Measurements from ENCODE around the gene USP49. TPM values are rescaled to one million over a fixed set of nuclear protein-coding genes. Genes with fewer than 3 reads are reported as not detected.

The USP49 gene
- total and polyA plus RNA-seq, 2 of the 13 experiments (the other 11 are each of a cell fraction or from before 2014, with no cell fraction given), result 2.9 to 4.3 TPM

DNA sequence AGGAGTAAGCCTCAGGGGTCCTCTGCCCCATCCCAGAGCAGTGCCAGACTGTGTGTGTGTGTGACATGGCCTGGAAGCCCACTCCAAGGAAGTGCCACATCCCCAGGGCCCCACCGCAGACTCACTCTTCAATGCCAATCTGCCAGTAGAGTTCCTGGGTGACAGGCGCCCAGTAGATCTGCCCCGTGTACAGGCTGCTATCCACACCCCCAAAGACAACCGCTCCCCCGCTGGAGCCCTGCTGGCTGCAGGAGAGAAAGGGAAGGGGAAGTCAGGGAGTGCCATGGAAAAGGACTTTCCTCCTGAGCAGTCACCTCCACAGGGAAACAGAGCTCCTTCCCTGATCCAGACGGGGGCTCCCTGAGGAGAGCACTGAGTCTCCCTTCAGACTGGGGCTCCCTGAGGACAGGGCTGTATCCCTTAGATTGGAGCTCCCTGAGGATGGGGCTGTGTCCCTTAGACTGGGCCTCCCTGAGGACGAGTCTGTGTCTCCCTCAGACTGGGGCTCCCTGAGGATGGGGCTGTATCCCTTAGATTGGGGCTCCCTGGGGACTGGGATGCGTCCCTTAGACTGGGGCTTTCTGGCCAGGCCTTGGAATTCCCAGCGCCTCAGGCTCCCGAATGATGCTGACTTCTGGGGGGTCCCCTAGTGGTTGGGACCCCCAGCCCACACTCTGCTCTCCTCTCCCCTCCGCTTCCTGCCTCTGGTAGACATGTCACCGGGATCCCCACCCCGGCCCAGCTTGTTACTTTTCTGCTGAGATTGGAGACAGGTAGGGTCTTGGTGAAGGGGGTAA, 154.6 kb downstream of the USP49 start (continued):
- TF ChIP-seq, protein P1, sequence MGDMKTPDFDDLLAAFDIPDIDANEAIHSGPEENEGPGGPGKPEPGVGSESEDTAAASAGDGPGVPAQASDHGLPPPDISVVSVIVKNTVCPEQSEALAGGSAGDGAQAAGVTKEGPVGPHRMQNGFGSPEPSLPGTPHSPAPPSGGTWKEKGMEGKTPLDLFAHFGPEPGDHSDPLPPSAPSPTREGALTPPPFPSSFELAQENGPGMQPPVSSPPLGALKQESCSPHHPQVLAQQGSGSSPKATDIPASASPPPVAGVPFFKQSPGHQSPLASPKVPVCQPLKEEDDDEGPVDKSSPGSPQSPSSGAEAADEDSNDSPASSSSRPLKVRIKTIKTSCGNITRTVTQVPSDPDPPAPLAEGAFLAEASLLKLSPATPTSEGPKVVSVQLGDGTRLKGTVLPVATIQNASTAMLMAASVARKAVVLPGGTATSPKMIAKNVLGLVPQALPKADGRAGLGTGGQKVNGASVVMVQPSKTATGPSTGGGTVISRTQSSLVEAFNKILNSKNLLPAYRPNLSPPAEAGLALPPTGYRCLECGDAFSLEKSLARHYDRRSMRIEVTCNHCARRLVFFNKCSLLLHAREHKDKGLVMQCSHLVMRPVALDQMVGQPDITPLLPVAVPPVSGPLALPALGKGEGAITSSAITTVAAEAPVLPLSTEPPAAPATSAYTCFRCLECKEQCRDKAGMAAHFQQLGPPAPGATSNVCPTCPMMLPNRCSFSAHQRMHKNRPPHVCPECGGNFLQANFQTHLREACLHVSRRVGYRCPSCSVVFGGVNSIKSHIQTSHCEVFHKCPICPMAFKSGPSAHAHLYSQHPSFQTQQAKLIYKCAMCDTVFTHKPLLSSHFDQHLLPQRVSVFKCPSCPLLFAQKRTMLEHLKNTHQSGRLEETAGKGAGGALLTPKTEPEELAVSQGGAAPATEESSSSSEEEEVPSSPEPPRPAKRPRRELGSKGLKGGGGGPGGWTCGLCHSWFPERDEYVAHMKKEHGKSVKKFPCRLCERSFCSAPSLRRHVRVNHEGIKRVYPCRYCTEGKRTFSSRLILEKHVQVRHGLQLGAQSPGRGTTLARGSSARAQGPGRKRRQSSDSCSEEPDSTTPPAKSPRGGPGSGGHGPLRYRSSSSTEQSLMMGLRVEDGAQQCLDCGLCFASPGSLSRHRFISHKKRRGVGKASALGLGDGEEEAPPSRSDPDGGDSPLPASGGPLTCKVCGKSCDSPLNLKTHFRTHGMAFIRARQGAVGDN (CRISPR knock-in tag; IDR thresholded peaks at IDR 0.05), result peak; percentile 29; the same call in 1 of the 2 replicates
- TF ChIP-seq KDM3A (CRISPR knock-in tag; IDR thresholded peaks at IDR 0.05; ENCODE audit: low read depth) (0 out of 2 replicates have a peak, but pooled peaks have one; percentile 3), SRSF4 (IDR thresholded peaks at IDR 0.05; ENCODE audit: low read depth, low read length, poor library complexity, severe bottlenecking) (no peak), SP4 (CRISPR knock-in tag; IDR thresholded peaks at IDR 0.05) (no peak), KAT2B (IDR thresholded peaks at IDR 0.05; ENCODE audit: borderline replicate concordance, low read depth, low read length) (no peak), ZNF484 (CRISPR knock-in tag; IDR thresholded peaks at IDR 0.05; ENCODE audit: borderline replicate concordance, low read depth) (no peak), ZNF557 (CRISPR knock-in tag; IDR thresholded peaks at IDR 0.05) (no peak), ZMYM4 (CRISPR knock-in tag; IDR thresholded peaks at IDR 0.05) (no peak), MYC (CRISPR knock-in tag; IDR thresholded peaks at IDR 0.05; ENCODE audit: borderline replicate concordance) (0 out of 2 replicates have a peak, but pooled peaks have one; percentile 16), FOSL1 (CRISPR knock-in tag; IDR thresholded peaks at IDR 0.05; ENCODE audit: borderline replicate concordance) (no peak), ZBTB14 (CRISPR knock-in tag; IDR thresholded peaks at IDR 0.05) (no peak), RNF219 (CRISPR knock-in tag; IDR thresholded peaks at IDR 0.05) (no peak), SMC3 (IDR thresholded peaks at IDR 0.05; ENCODE audit: low read length) (no peak)
- TF ChIP-seq, protein P2, sequence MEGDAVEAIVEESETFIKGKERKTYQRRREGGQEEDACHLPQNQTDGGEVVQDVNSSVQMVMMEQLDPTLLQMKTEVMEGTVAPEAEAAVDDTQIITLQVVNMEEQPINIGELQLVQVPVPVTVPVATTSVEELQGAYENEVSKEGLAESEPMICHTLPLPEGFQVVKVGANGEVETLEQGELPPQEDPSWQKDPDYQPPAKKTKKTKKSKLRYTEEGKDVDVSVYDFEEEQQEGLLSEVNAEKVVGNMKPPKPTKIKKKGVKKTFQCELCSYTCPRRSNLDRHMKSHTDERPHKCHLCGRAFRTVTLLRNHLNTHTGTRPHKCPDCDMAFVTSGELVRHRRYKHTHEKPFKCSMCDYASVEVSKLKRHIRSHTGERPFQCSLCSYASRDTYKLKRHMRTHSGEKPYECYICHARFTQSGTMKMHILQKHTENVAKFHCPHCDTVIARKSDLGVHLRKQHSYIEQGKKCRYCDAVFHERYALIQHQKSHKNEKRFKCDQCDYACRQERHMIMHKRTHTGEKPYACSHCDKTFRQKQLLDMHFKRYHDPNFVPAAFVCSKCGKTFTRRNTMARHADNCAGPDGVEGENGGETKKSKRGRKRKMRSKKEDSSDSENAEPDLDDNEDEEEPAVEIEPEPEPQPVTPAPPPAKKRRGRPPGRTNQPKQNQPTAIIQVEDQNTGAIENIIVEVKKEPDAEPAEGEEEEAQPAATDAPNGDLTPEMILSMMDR (CRISPR knock-in tag; IDR thresholded peaks at IDR 0.05), result no peak
- TF ChIP-seq, protein P3, sequence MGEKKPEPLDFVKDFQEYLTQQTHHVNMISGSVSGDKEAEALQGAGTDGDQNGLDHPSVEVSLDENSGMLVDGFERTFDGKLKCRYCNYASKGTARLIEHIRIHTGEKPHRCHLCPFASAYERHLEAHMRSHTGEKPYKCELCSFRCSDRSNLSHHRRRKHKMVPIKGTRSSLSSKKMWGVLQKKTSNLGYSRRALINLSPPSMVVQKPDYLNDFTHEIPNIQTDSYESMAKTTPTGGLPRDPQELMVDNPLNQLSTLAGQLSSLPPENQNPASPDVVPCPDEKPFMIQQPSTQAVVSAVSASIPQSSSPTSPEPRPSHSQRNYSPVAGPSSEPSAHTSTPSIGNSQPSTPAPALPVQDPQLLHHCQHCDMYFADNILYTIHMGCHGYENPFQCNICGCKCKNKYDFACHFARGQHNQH (CRISPR knock-in tag; IDR thresholded peaks at IDR 0.05), result 0 out of 2 replicates have a peak, but pooled peaks have one; percentile 13
- TF ChIP-seq, protein P4, sequence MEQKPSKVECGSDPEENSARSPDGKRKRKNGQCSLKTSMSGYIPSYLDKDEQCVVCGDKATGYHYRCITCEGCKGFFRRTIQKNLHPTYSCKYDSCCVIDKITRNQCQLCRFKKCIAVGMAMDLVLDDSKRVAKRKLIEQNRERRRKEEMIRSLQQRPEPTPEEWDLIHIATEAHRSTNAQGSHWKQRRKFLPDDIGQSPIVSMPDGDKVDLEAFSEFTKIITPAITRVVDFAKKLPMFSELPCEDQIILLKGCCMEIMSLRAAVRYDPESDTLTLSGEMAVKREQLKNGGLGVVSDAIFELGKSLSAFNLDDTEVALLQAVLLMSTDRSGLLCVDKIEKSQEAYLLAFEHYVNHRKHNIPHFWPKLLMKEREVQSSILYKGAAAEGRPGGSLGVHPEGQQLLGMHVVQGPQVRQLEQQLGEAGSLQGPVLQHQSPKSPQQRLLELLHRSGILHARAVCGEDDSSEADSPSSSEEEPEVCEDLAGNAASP (CRISPR knock-in tag; IDR thresholded peaks at IDR 0.05; ENCODE audit: borderline replicate concordance), result no peak
